Fibroblast of mammary gland (primary cell): ENCODE measurements around the gene ARHGEF16.

Experiments
- DNase-seq: peaks from one replicate; pipeline ENCODE4 v3.0.0-alpha.2; 2010; ENCODE audit warnings: low read depth
- H3K4me3 ChIP-seq: 2 replicates; pipeline ENCODE4 v1.5.1; 2011; ENCODE audit warnings: low read depth, mild to moderate bottlenecking, low read length, moderate library complexity; ENCODE audit not compliant: control insufficient read depth
- CTCF ChIP-seq: conservative IDR thresholded peaks from 2 replicates; pipeline ENCODE4 v1.5.1; 2011; ENCODE audit warnings: low read depth, low read length, inconsistent platforms; ENCODE audit not compliant: control insufficient read depth, insufficient read depth

The ARHGEF16 gene

GRCh38 chr1:3527774-3528173 lies 73.3 kb downstream of the ARHGEF16 start:
- TF ChIP-seq CTCF, result no peak
- DNase-seq, result no peak
- H3K4me3 ChIP-seq, result no peak overlapping the region

GRCh38 chr1:3529099-3529729 lies 74.7 kb downstream of the ARHGEF16 start:
- DNase-seq, result no peak
- no peak overlapping the region for H3K4me3 ChIP-seq
- no peak for TF ChIP-seq CTCF

- no peak for TF ChIP-seq CTCF
- DNase-seq, result no peak
- H3K4me3 ChIP-seq, result no peak overlapping the region
Measured at GRCh38 chr1:3530086-3530925, 75.8 kb downstream of the ARHGEF16 start.
